Liver (tissue), 9 donors: ENCODE data around the gene RASL10A. TPM values are rescaled to one million over a fixed set of nuclear protein-coding genes. Genes with fewer than 3 reads are reported as not detected.

Experiments used
- DNase-seq: peaks from one replicate; pipeline ENCODE4 v3.0.0-alpha.2; 2017; ENCODE audit warnings: low spot score
- H3K27ac ChIP-seq, 2 donors: one replicate each; pipeline ENCODE4 v1.7.0; 2013; ENCODE audit warnings: inconsistent platforms in 2 of 2, low read length in 2 of 2, control low read depth in 1 of 2, low read depth in 1 of 2, mild to moderate bottlenecking in 1 of 2
- H3K27me3 ChIP-seq, 4 donors: one replicate each; pipeline versions ENCODE4 v1.6.1 to v1.7.0; 2013; ENCODE audit warnings: low read length in 3 of 4, inconsistent platforms in 1 of 4, mild to moderate bottlenecking in 1 of 4, moderate library complexity in 1 of 4; ENCODE audit not compliant: control insufficient read depth in 4 of 4, insufficient read depth in 4 of 4
- H3K36me3 ChIP-seq, 4 donors: one replicate each; pipeline versions ENCODE4 v1.6.1 to v1.7.0; 2013; ENCODE audit warnings: low read length in 3 of 4, mild to moderate bottlenecking in 3 of 4, low read depth in 1 of 4, moderate library complexity in 1 of 4; ENCODE audit not compliant: control insufficient read depth in 4 of 4, insufficient read depth in 3 of 4
- H3K4me1 ChIP-seq, 4 donors: one replicate each; pipeline versions ENCODE4 v1.6.1 to v1.7.0; 2013; ENCODE audit warnings: low read length in 3 of 4, mild to moderate bottlenecking in 3 of 4, moderate library complexity in 1 of 4; ENCODE audit not compliant: control insufficient read depth in 4 of 4, insufficient read depth in 4 of 4
- H3K4me3 ChIP-seq, 3 donors: one replicate each; pipeline versions ENCODE4 v1.6.1 to v1.7.0; 2013; ENCODE audit warnings: low read length in 3 of 3, control low read depth in 1 of 3, low read depth in 1 of 3, mild to moderate bottlenecking in 1 of 3
- H3K9ac ChIP-seq, 2 donors: one replicate each; pipeline ENCODE4 v1.7.0; 2013; ENCODE audit warnings: low read length in 2 of 2, mild to moderate bottlenecking in 2 of 2, moderate library complexity in 2 of 2, control low read depth in 1 of 2, low read depth in 1 of 2
- H3K9me3 ChIP-seq, 4 donors: one replicate each; pipeline versions ENCODE4 v1.6.1 to v1.7.0; 2013; ENCODE audit warnings: low read length in 3 of 4; ENCODE audit not compliant: control insufficient read depth in 4 of 4
- ATF3 ChIP-seq: IDR thresholded peaks from 2 replicates; pipeline ENCODE4 v1.6.1; 2016; ENCODE audit warnings: antibody characterized with exemption
- CTCF ChIP-seq: fragments of 150-350 bp; IDR thresholded peaks from 2 replicates; pipeline ENCODE4 v1.5.1; 2017; ENCODE audit warnings: improper control_type of control experiment, low read depth, low read length; ENCODE audit not compliant: missing input control
- EGR1 ChIP-seq, 2 donors: IDR thresholded peaks; 2 replicates each; pipeline ENCODE4 v1.6.1; 2016 to 2018; ENCODE audit warnings: antibody characterized with exemption in 2 of 2, low read depth in 2 of 2
- FOXA1 ChIP-seq: IDR thresholded peaks from 2 replicates; pipeline ENCODE4 v1.6.1; 2016; ENCODE audit warnings: antibody characterized with exemption
- FOXA2 ChIP-seq: IDR thresholded peaks from 2 replicates; pipeline ENCODE4 v1.6.1; 2016; ENCODE audit warnings: antibody characterized with exemption
- GABPA ChIP-seq, 2 donors: IDR thresholded peaks in 1 of 2; conservative IDR thresholded peaks in 1 of 2; 2 replicates each; pipeline ENCODE4 v1.6.1; 2016; ENCODE audit warnings: antibody characterized with exemption in 2 of 2, mild to moderate bottlenecking in 1 of 2, moderate library complexity in 1 of 2
- HNF4A ChIP-seq, 2 donors: conservative IDR thresholded peaks; 2 replicates each; pipeline ENCODE4 v1.6.1; 2016; ENCODE audit warnings: antibody characterized with exemption in 2 of 2, mild to moderate bottlenecking in 2 of 2
- HNF4G ChIP-seq: IDR thresholded peaks from 2 replicates; pipeline ENCODE4 v1.6.1; 2016; ENCODE audit warnings: antibody characterized with exemption
- JUND ChIP-seq, 2 donors: IDR thresholded peaks; 2 replicates each; pipeline ENCODE4 v1.6.1; 2016; ENCODE audit warnings: antibody characterized with exemption in 2 of 2
- MAX ChIP-seq: IDR thresholded peaks from 2 replicates; pipeline ENCODE4 v1.6.1; 2016; ENCODE audit warnings: antibody characterized with exemption
- NR2F2 ChIP-seq: IDR thresholded peaks from 2 replicates; pipeline ENCODE4 v1.6.1; 2016; ENCODE audit warnings: antibody characterized with exemption
- RAD21 ChIP-seq, 2 donors: IDR thresholded peaks; 2 replicates each; pipeline ENCODE4 v1.6.1; 2016; ENCODE audit warnings: antibody characterized with exemption in 2 of 2, mild to moderate bottlenecking in 2 of 2
- REST ChIP-seq: IDR thresholded peaks from 2 replicates; pipeline ENCODE4 v1.6.1; 2016; ENCODE audit warnings: antibody characterized with exemption, mild to moderate bottlenecking
- RXRA ChIP-seq, 2 donors: IDR thresholded peaks; 2 replicates each; pipeline ENCODE4 v1.6.1; 2017 to 2018; ENCODE audit warnings: antibody characterized with exemption in 2 of 2, mild to moderate bottlenecking in 1 of 2
- SP1 ChIP-seq: IDR thresholded peaks from 2 replicates; pipeline ENCODE4 v1.6.1; 2018; ENCODE audit warnings: antibody characterized with exemption, mild to moderate bottlenecking
- TAF1 ChIP-seq: conservative IDR thresholded peaks from 2 replicates; pipeline ENCODE4 v1.6.1; 2016; ENCODE audit warnings: antibody characterized with exemption, mild to moderate bottlenecking
- YY1 ChIP-seq: IDR thresholded peaks from 2 replicates; pipeline ENCODE4 v1.6.1; 2016; ENCODE audit warnings: antibody characterized with exemption, mild to moderate bottlenecking
- ZBTB33 ChIP-seq: IDR thresholded peaks from 2 replicates; pipeline ENCODE4 v1.6.1; 2016; ENCODE audit warnings: antibody characterized with exemption
- WGBS: extraction: QIAGEN DNeasy Blood & Tissue Kit; methylation state at CpG from one replicate; pipeline ENCODE4 v1.1.7; 2013; 5-methylcytosine and 5-hydroxymethylcytosine counted together
- polyA plus RNA-seq, 2 donors: library from polyadenylated mRNA; stranded (reverse) in 1 of 2; unstranded in 1 of 2; fragments of 200-250 nt in 1 of 2; fragments of >200 nt in 1 of 2; fragmentation: Nextera tagmentation in 1 of 2; extraction: Ambion mirVana in 1 of 2; gene quantifications; one replicate each; pipeline versions ENCODE4 v1.2.1 to v1.2.3, GENCODE V29; 2013 to 2015
- total RNA-seq, 2 donors: library from RNA; depleted of rRNA; stranded (reverse); fragments of >200 nt; gene quantifications; one replicate each; pipeline ENCODE4 v1.2.3, GENCODE V29; 2014
- donor health status: healthy.
- donor health status: healthy.
- donor health status: healthy.
- donor health status: healthy.
- donor health status: healthy.

Gene RASL10A
- total and polyA plus RNA-seq, 4 donors, result 0.10 to 0.79 (median 0.47) TPM

- Histone ChIP-seq H3K4me1 (peaks cover 7 to 33% (median 16%) of the 10 kb centered on the region in 4 donors), H3K4me3 (peak overlapping the region in 1 of 3 donors; percentile 33), H3K36me3 (no peaks in the 10 kb centered on the region), H3K9ac (no peak overlapping the region), H3K9me3 (no peaks in the 10 kb centered on the region), H3K27ac (no peak overlapping the region), H3K27me3 (peaks cover 0 to 4% (median 0%) of the 10 kb centered on the region in 4 donors)
- WGBS, result 4% methylated on average over 69 of the region's 69 CpGs
- DNase-seq, result no peak
- TF ChIP-seq FOXA2 (no peak), TAF1 (no peak), NR2F2 (no peak), REST (no peak), GABPA (IDR thresholded peaks at IDR 0.05 in 1 of 2, conservative IDR thresholded peaks at IDR 0.05 in 1 of 2) (no peak), CTCF (no peak), RAD21 (IDR thresholded peaks at IDR 0.05) (no peak), ATF3 (no peak), RXRA (IDR thresholded peaks at IDR 0.05) (no peak), EGR1 (IDR thresholded peaks at IDR 0.05; ENCODE audit: low read depth in 2 of 2) (no peak), YY1 (no peak), ZBTB33 (no peak), FOXA1 (no peak), SP1 (no peak), JUND (IDR thresholded peaks at IDR 0.05) (no peak), HNF4A (conservative IDR thresholded peaks at IDR 0.05) (no peak), HNF4G (no peak), MAX (no peak)
Measured at GRCh38 chr22:29314537-29315285, 786 bp downstream of the RASL10A start.
